GM19463 (cell line): ENCODE results near the gene FAM118B.
"Not testable (repeated sequence)": the region's sequence is repeated elsewhere in the genome, so short reads cannot be mapped to it uniquely, and the experiment has no call there.

Source experiments
- ATAC-seq: cut with Tn5 transposase; IDR thresholded peaks from one replicate; pipeline ENCODE4 v1.9.1; 2021; ENCODE audit warnings: mild to moderate bottlenecking, moderate library complexity; ENCODE audit not compliant: unreplicated experiment

Gene FAM118B

GRCh38 chr11:126216526-126217305 lies 5.1 kb downstream of the FAM118B start:
- ATAC-seq, result no peak

GRCh38 chr11:126217491-126217890 lies 5.9 kb downstream of the FAM118B start:
- no peak for ATAC-seq

- ATAC-seq, result no peak
Observed at GRCh38 chr11:126219547-126219946, 8.0 kb downstream of the FAM118B start.

- no peak for ATAC-seq
Observed at GRCh38 chr11:126224647-126225294, 13.2 kb downstream of the FAM118B start.

- ATAC-seq, result no peak
Observed at GRCh38 chr11:126225295-126225665, 13.7 kb downstream of the FAM118B start.

- ATAC-seq, result no peak
Observed at GRCh38 chr11:126226334-126227084, 14.9 kb downstream of the FAM118B start.

- no peak for ATAC-seq
Observed at GRCh38 chr11:126229858-126230540, 18.4 kb downstream of the FAM118B start.

- ATAC-seq, result no peak
Observed at GRCh38 chr11:126231725-126232459, 20.3 kb downstream of the FAM118B start.

- ATAC-seq, result no peak
Observed at GRCh38 chr11:126232683-126233082, 21.1 kb downstream of the FAM118B start.

- no peak for ATAC-seq
Observed at GRCh38 chr11:126233391-126233790, 21.8 kb downstream of the FAM118B start.

- no peak for ATAC-seq
Observed at GRCh38 chr11:126246636-126247035, 35.1 kb downstream of the FAM118B start.

GRCh38 chr11:126253265-126253664 lies 41.7 kb downstream of the FAM118B start:
- ATAC-seq, result no peak

GRCh38 chr11:126254819-126255218 lies 43.2 kb downstream of the FAM118B start:
- ATAC-seq, result no peak

- ATAC-seq, result not testable (repeated sequence)
Observed at GRCh38 chr11:126255507-126255906, 43.9 kb downstream of the FAM118B start.

GRCh38 chr11:126256216-126256615 lies 44.6 kb downstream of the FAM118B start:
- ATAC-seq, result no peak

GRCh38 chr11:126257144-126257543 lies 45.6 kb downstream of the FAM118B start:
- ATAC-seq, result no peak

- no peak for ATAC-seq
Observed at GRCh38 chr11:126257764-126258163, 46.2 kb downstream of the FAM118B start.

GRCh38 chr11:126262216-126262615 lies 50.6 kb downstream of the FAM118B start:
- no peak for ATAC-seq

- ATAC-seq, result no peak
Observed at GRCh38 chr11:126263489-126263888, 51.9 kb downstream of the FAM118B start.

GRCh38 chr11:126265811-126266210 lies 54.2 kb downstream of the FAM118B start:
- ATAC-seq, result no peak
